IPS DF 4.7 (cell line): ENCODE measurements around the gene SOX6.
A peak's percentile ranks its signal among the peaks of the same experiment; 100 is the strongest.

ENCODE experiments used
- DNase-seq: peaks from one replicate; pipeline ENCODE4 v3.0.0-alpha.2; 2013; ENCODE audit warnings: low spot score; ENCODE audit errors: extremely low read depth

The SOX6 gene

GRCh38 chr11:16278979-16279378, 77.4 kb downstream of the SOX6 start:
- DNase-seq: no peak

- no peak for DNase-seq
Measured at GRCh38 chr11:16278273-16278672, 78.1 kb downstream of the SOX6 start.

GRCh38 chr11:16276251-16276650, 80.1 kb downstream of the SOX6 start:
- DNase-seq: no peak

- DNase-seq: no peak
Measured at GRCh38 chr11:16271258-16271657, 85.1 kb downstream of the SOX6 start.

GRCh38 chr11:16266021-16266420, 90.3 kb downstream of the SOX6 start:
- no peak for DNase-seq

- DNase-seq: no peak
Measured at GRCh38 chr11:16265022-16265421, 91.3 kb downstream of the SOX6 start.

GRCh38 chr11:16262645-16262955, 93.7 kb downstream of the SOX6 start:
- no peak for DNase-seq

- DNase-seq: no peak
Measured at GRCh38 chr11:16261836-16262644, 94.3 kb downstream of the SOX6 start.

GRCh38 chr11:16252373-16252772, 104.0 kb downstream of the SOX6 start:
- peak; percentile 9 for DNase-seq

GRCh38 chr11:16248248-16248647, 108.1 kb downstream of the SOX6 start:
- no peak for DNase-seq

GRCh38 chr11:16242806-16243205, 113.5 kb downstream of the SOX6 start:
- DNase-seq: no peak

GRCh38 chr11:16240687-16241086, 115.7 kb downstream of the SOX6 start:
- no peak for DNase-seq

GRCh38 chr11:16239141-16240105, 116.9 kb downstream of the SOX6 start:
- no peak for DNase-seq

GRCh38 chr11:16226245-16226644, 130.1 kb downstream of the SOX6 start:
- DNase-seq: no peak

GRCh38 chr11:16225623-16226022, 130.7 kb downstream of the SOX6 start:
- DNase-seq: no peak

- no peak for DNase-seq
Measured at GRCh38 chr11:16223558-16223957, 132.8 kb downstream of the SOX6 start.

- DNase-seq: no peak
Measured at GRCh38 chr11:16217631-16218030, 138.7 kb downstream of the SOX6 start.

- DNase-seq: no peak
Measured at GRCh38 chr11:16216831-16217230, 139.5 kb downstream of the SOX6 start.

- DNase-seq: no peak
Measured at GRCh38 chr11:16215352-16215751, 141.0 kb downstream of the SOX6 start.

GRCh38 chr11:16211407-16211806, 144.9 kb downstream of the SOX6 start:
- DNase-seq: no peak

GRCh38 chr11:16204261-16204660, 152.1 kb downstream of the SOX6 start:
- no peak for DNase-seq

GRCh38 chr11:16195651-16196050, 160.7 kb downstream of the SOX6 start:
- no peak for DNase-seq
